OCI-LY1 (cell line): Measurements from ENCODE around the gene MGAT3.

Source experiments
- H2AFZ ChIP-seq: fragments of 200-600 bp; sonication (generic), shearing (Covaris generic); 2 replicates; pipeline ENCODE4 v1.6.0; 2014; ENCODE audit warnings: antibody characterized with exemption, mild to moderate bottlenecking, low read length
- H3F3A ChIP-seq: fragments of 200-600 bp; sonication (generic), shearing (Covaris generic); 2 replicates; pipeline ENCODE4 v1.6.0; 2014; ENCODE audit warnings: mild to moderate bottlenecking, antibody characterized with exemption, low read length, moderate library complexity; ENCODE audit not compliant: insufficient read depth
- H3K27ac ChIP-seq: fragments of 200-600 bp; sonication (generic); 2 replicates; pipeline ENCODE4 v1.5.1; 2014; ENCODE audit warnings: low read length, mixed run types, mild to moderate bottlenecking, low read depth; ENCODE audit not compliant: poor library complexity, severe bottlenecking
- H3K27me3 ChIP-seq: fragments of 200-600 bp; sonication (generic); 2 replicates; pipeline ENCODE4 v1.6.0; 2014; ENCODE audit warnings: antibody characterized with exemption, mild to moderate bottlenecking, low read length, moderate library complexity; ENCODE audit not compliant: insufficient read depth
- H3K36me3 ChIP-seq: fragments of 200-600 bp; sonication (generic); 2 replicates; pipeline ENCODE4 v1.6.1; 2014; ENCODE audit warnings: mild to moderate bottlenecking, antibody characterized with exemption, low read length, moderate library complexity, mixed read lengths; ENCODE audit not compliant: insufficient read depth
- H3K4me1 ChIP-seq: fragments of 200-600 bp; sonication (generic); 2 replicates; pipeline ENCODE4 v1.5.1; 2014; ENCODE audit warnings: mild to moderate bottlenecking, low read length, moderate library complexity; ENCODE audit not compliant: insufficient read depth, severe bottlenecking
- H3K4me2 ChIP-seq: fragments of 200-600 bp; sonication (generic), shearing (Covaris generic); 2 replicates; pipeline ENCODE4 v1.6.1; 2014; ENCODE audit warnings: low read length
- H3K4me3 ChIP-seq: fragments of 200-600 bp; sonication (generic); 2 replicates; pipeline ENCODE4 v1.5.1; 2014; ENCODE audit warnings: low read length, low read depth, mild to moderate bottlenecking, mixed read lengths; ENCODE audit not compliant: poor library complexity, severe bottlenecking
- H3K79me2 ChIP-seq: fragments of 200-600 bp; shearing (Covaris generic); 2 replicates; pipeline ENCODE4 v1.6.1; 2016; ENCODE audit warnings: mixed run types, low read length, mixed read lengths; ENCODE audit not compliant: insufficient read depth
- H3K9ac ChIP-seq: fragments of 200-600 bp; sonication (generic), shearing (Covaris generic); 2 replicates; pipeline ENCODE4 v1.6.1; 2014; ENCODE audit warnings: mild to moderate bottlenecking, low read length, mixed read lengths
- H3K9me2 ChIP-seq: fragments of 200-600 bp; sonication (generic), shearing (Covaris generic); 2 replicates; pipeline ENCODE4 v1.6.1; 2014; ENCODE audit warnings: low read depth, mild to moderate bottlenecking, low read length, mixed read lengths
- H3K9me3 ChIP-seq: fragments of 200-600 bp; shearing (Covaris generic); 2 replicates; pipeline ENCODE4 v1.6.1; 2014; ENCODE audit warnings: low read length, mixed read lengths
- H4K20me1 ChIP-seq: fragments of 200-600 bp; sonication (generic), shearing (Covaris generic); 2 replicates; pipeline ENCODE4 v1.6.0; 2016; ENCODE audit warnings: mild to moderate bottlenecking, low read length; ENCODE audit not compliant: insufficient read depth
- CTCF ChIP-seq: fragments of 200-600 bp; sonication (generic), shearing (Covaris generic); IDR thresholded peaks from 2 replicates; pipeline ENCODE4 v1.5.1; 2017; ENCODE audit warnings: mild to moderate bottlenecking, antibody characterized with exemption, low read length, moderate library complexity, mixed read lengths
- EZH2 ChIP-seq: fragments of 200-600 bp; sonication (generic), shearing (Covaris generic); IDR thresholded peaks from 2 replicates; pipeline ENCODE4 v1.8.0; 2017; ENCODE audit warnings: borderline replicate concordance, mixed run types, mild to moderate bottlenecking, antibody characterized with exemption, low read length, moderate library complexity, mixed read lengths

The MGAT3 gene

GRCh38 chr22:39474351-39475111, 17.7 kb downstream of the MGAT3 start:
- Histone ChIP-seq H3K9ac (no peak overlapping the region), H3K4me2 (no peak overlapping the region), H3K36me3 (peaks cover 66% of the 10 kb centered on the region), H3K79me2 (0 out of 2 replicates have a peak, but pooled peaks cover 4% of the 10 kb centered on the region), H3K27me3 (no peaks in the 10 kb centered on the region), H3F3A (no peaks in the 10 kb centered on the region), H3K9me3 (no peaks in the 10 kb centered on the region), H4K20me1 (no peaks in the 10 kb centered on the region), H3K9me2 (no peaks in the 10 kb centered on the region), H3K4me3 (no peak overlapping the region), H3K27ac (no peak overlapping the region), H2AFZ (no peak overlapping the region), H3K4me1 (peaks cover 37% of the 10 kb centered on the region)
- TF ChIP-seq CTCF (no peak), EZH2 (no peak)

GRCh38 chr22:39475337-39475736, 18.5 kb downstream of the MGAT3 start:
- Histone ChIP-seq H3K36me3 (peaks cover 74% of the 10 kb centered on the region), H3K9me2 (no peaks in the 10 kb centered on the region), H3K27me3 (no peaks in the 10 kb centered on the region), H3K27ac (no peak overlapping the region), H3K4me3 (no peak overlapping the region), H4K20me1 (no peaks in the 10 kb centered on the region), H3K4me2 (no peak overlapping the region), H3K79me2 (0 out of 2 replicates have a peak, but pooled peaks cover 4% of the 10 kb centered on the region), H3F3A (no peaks in the 10 kb centered on the region), H2AFZ (no peak overlapping the region), H3K9ac (no peak overlapping the region), H3K9me3 (no peaks in the 10 kb centered on the region), H3K4me1 (peaks cover 28% of the 10 kb centered on the region)
- TF ChIP-seq EZH2 (no peak), CTCF (no peak)

GRCh38 chr22:39475902-39476301, 19.1 kb downstream of the MGAT3 start:
- H3K79me2 ChIP-seq = 0 out of 2 replicates have a peak, but pooled peaks cover 4% of the 10 kb centered on the region
- TF ChIP-seq CTCF (no peak), EZH2 (no peak)
- no peak overlapping the region for H3K9ac ChIP-seq

More at GRCh38 chr22:39475902-39476301, 19.1 kb downstream of the MGAT3 start:
- Histone ChIP-seq H3K36me3 (peaks cover 80% of the 10 kb centered on the region), H3K27ac (no peak overlapping the region), H3F3A (no peaks in the 10 kb centered on the region), H3K4me1 (peaks cover 23% of the 10 kb centered on the region), H3K9me2 (no peaks in the 10 kb centered on the region), H3K9me3 (no peaks in the 10 kb centered on the region), H3K4me3 (no peak overlapping the region), H4K20me1 (no peaks in the 10 kb centered on the region), H3K27me3 (no peaks in the 10 kb centered on the region), H2AFZ (no peak overlapping the region), H3K4me2 (no peak overlapping the region)
